GM12878 (cell line): ENCODE results near the gene EGFR. TPM values are rescaled to one million over a fixed set of nuclear protein-coding genes. Genes with fewer than 3 reads are reported as not detected.

Experiments used
- ATAC-seq: fragments of 200-7000 bp; cut with Tn5 transposase; 3 replicates; pipeline ENCODE4 v1.9.1; 2020; ENCODE audit warnings: mild to moderate bottlenecking, moderate library complexity
- BruUV-seq: library from RNA; stranded (reverse); fragments of 400-500 nt; replicated peaks from 2 replicates; lab custom pipeline; 2021; lab: Mats Ljungman, UMichigan
- CTCF ChIA-PET: fragments of 300-600 bp; sonication (Branson Sonifier 250); formaldehyde crosslinking; extraction: SDS; loops from one replicate; lab custom pipeline; 2021; ENCODE audit warnings: inconsistent platforms; lab: Yijun Ruan, JAX
- POLR2A ChIA-PET: fragments of 350-600 bp; formaldehyde crosslinking; extraction: SDS; loops from one replicate; lab custom pipeline; 2021; ENCODE audit warnings: inconsistent platforms; lab: Charles Lee
- RAD21 ChIA-PET: fragments of 300-600 bp; sonication (Branson Sonifier 250); formaldehyde crosslinking; loops from one replicate; lab custom pipeline; 2023; ENCODE audit warnings: antibody characterized with exemption; ENCODE audit not compliant: unreplicated experiment; lab: Charles Lee
- SMC1A ChIA-PET: fragments of 300-600 bp; sonication (Branson Sonifier 250); formaldehyde crosslinking; loops from one replicate; lab custom pipeline; 2023; ENCODE audit not compliant: unreplicated experiment, uncharacterized antibody; lab: Charles Lee
- DNase-seq: peaks from one replicate; pipeline ENCODE4 v3.0.0-alpha.2; 2011; ENCODE audit warnings: low read depth, low spot score
- FAIRE-seq: peaks from 3 replicates; lab custom pipeline; 2011; peaks lifted over from hg19 to GRCh38; lab: Jason Lieb, UNC
- H2AFZ ChIP-seq: 2 replicates; pipeline ENCODE4 v1.6.0; 2011; ENCODE audit warnings: low read depth, low read length, control low read depth; ENCODE audit not compliant: control insufficient read depth
- H3K27ac ChIP-seq: 2 replicates; pipeline ENCODE4 v1.5.1; 2011; ENCODE audit warnings: control low read depth; ENCODE audit not compliant: control insufficient read depth, insufficient read depth
- H3K27me3 ChIP-seq, 2 experiments: replicated peaks in 1 of 2; 2 replicates each; pipeline versions ENCODE4 v1.6.0 to v1.6.1; 2011; ENCODE audit warnings: low read length in 1 of 2; ENCODE audit not compliant: control insufficient read depth in 2 of 2, insufficient read depth in 2 of 2
- H3K36me3 ChIP-seq, 2 experiments: 2 replicates each; pipeline ENCODE4 v1.5.1; 2011; ENCODE audit warnings: low read length in 1 of 2; ENCODE audit not compliant: control insufficient read depth in 2 of 2, insufficient read depth in 2 of 2
- H3K4me1 ChIP-seq: 2 replicates; pipeline ENCODE4 v1.6.1; 2011; ENCODE audit warnings: mild to moderate bottlenecking, low read length, moderate library complexity, mixed read lengths; ENCODE audit not compliant: control insufficient read depth, insufficient read depth
- H3K4me2 ChIP-seq: 2 replicates; pipeline ENCODE4 v1.6.0; 2011; ENCODE audit warnings: control low read depth; ENCODE audit not compliant: control insufficient read depth, insufficient read depth
- H3K4me3 ChIP-seq: fragments of 200-600 bp; sonication (generic); 2 replicates; pipeline ENCODE4 v1.5.1; 2016
- H3K79me2 ChIP-seq: 2 replicates; pipeline ENCODE4 v1.6.0; 2011; ENCODE audit warnings: low read length; ENCODE audit not compliant: control insufficient read depth, insufficient read depth
- H3K9ac ChIP-seq: 2 replicates; pipeline ENCODE4 v1.8.0; 2011; ENCODE audit warnings: low read length, control low read depth, mixed read lengths; ENCODE audit not compliant: control insufficient read depth, insufficient read depth
- H3K9me3 ChIP-seq: replicated peaks from 3 replicates; pipeline ENCODE4 v1.5.1; 2011; ENCODE audit warnings: mild to moderate bottlenecking, low read length; ENCODE audit not compliant: control insufficient read depth, insufficient read depth
- H4K20me1 ChIP-seq: 2 replicates; pipeline ENCODE4 v1.6.0; 2011; ENCODE audit not compliant: control insufficient read depth, insufficient read depth
- CEBPZ ChIP-seq: fragments of 150-350 bp; IDR thresholded peaks from 2 replicates; pipeline ENCODE4 v1.6.1; 2016; ENCODE audit warnings: low read depth, low read length
- HDAC6 ChIP-seq: fragments of 200-600 bp; sonication (generic); IDR thresholded peaks from one replicate; pipeline ENCODE4 v1.8.0; 2017; ENCODE audit warnings: antibody characterized with exemption; ENCODE audit not compliant: unreplicated experiment
- NR2F1 ChIP-seq: fragments of 450-650 bp; conservative IDR thresholded peaks from 2 replicates; pipeline ENCODE4 v1.6.1; 2017; ENCODE audit warnings: mild to moderate bottlenecking
- SKIL ChIP-seq: fragments of 450-650 bp; IDR thresholded peaks from 2 replicates; pipeline ENCODE4 v1.6.1; 2017; ENCODE audit warnings: mild to moderate bottlenecking, low read depth, inconsistent platforms; ENCODE audit not compliant: poor library complexity, severe bottlenecking
- WGBS: methylation state at CpG from one replicate; pipeline ENCODE4 v1.1.6; 2016; ENCODE audit warnings: low lambda C conversion rate; ENCODE audit not compliant: insufficient replicate concordance, insufficient coverage; ENCODE audit errors: missing lambda C conversion rate; 5-methylcytosine and 5-hydroxymethylcytosine counted together
- in situ Hi-C: fragments of 300-500 bp; cut with MboI; formaldehyde crosslinking; loops from 9 replicates; pipeline ENCODE4 v1.14.3; 2018; ENCODE audit warnings: mixed read lengths
- intact Hi-C: fragments of 100-400 bp; cut with micrococcal nuclease; formaldehyde crosslinking; loops from one replicate; pipeline ENCODE4 v1.14.2; 2022; ENCODE audit not compliant: unreplicated experiment
- polyA plus RNA-seq, 11 experiments: library from polyadenylated mRNA; depleted of rRNA in 4 of 11; unstranded in 6 of 11; stranded (reverse) in 5 of 11; fragments of >200 nt; fragmentation: Nextera tagmentation in 4 of 11; fragmentation: Illumina TruSeq in 1 of 11; extraction: Ambion mirVana in 4 of 11; extraction: Trizol in 1 of 11; gene quantifications; 1 replicate in 1 of 11; 2 replicates in 10 of 11; pipeline versions ENCODE4 v1.2.1 to v1.2.3, GENCODE V29; 2011 to 2016; ENCODE audit warnings: inconsistent platforms in 2 of 11, missing spikeins in 2 of 11, low read depth in 1 of 11
- total RNA-seq, 4 experiments: library from RNA; depleted of rRNA in 3 of 4; stranded (reverse); fragments of >200 nt in 3 of 4; fragmentation: Illumina TruSeq in 1 of 4; extraction: Trizol in 1 of 4; gene quantifications; 2 replicates each; pipeline versions ENCODE4 v1.2.1 to v1.2.3, GENCODE V29; 2013 to 2021

EGFR gene
- total and polyA plus RNA-seq, 10 of the 15 experiments (the other 5 are each of a cell fraction or from before 2014, with no cell fraction given), result 0.01 to 0.31 TPM; not detected in 8

GRCh38 chr7:55211726-55212125 lies 192.9 kb downstream of the EGFR start:
- intact Hi-C loops, result no loop called here
- Histone ChIP-seq H3K27ac (no peak overlapping the region), H3K27me3 (no peaks in the 10 kb centered on the region; a peak in 2 of 4 replicates), H4K20me1 (no peaks in the 10 kb centered on the region), H3K9ac (no peak overlapping the region), H3K36me3 (no peaks in the 10 kb centered on the region), H3K4me2 (no peak overlapping the region), H3K9me3 (no peaks in the 10 kb centered on the region), H3K4me3 (no peak overlapping the region), H3K4me1 (no peaks in the 10 kb centered on the region), H2AFZ (no peak overlapping the region), H3K79me2 (no peaks in the 10 kb centered on the region)
- no peak for TF ChIP-seq HDAC6
- no peak for TF ChIP-seq SKIL
- TF ChIP-seq CEBPZ, result no peak
- TF ChIP-seq NR2F1, result no peak
- FAIRE-seq (no peak), ATAC-seq (no peak), DNase-seq (no peak)
- 7% methylated on average over 4 of the region's 4 CpGs for WGBS
- in situ Hi-C loops, result no loop called here
- SMC1A ChIA-PET, result no interaction called here
- BruUV-seq, result no TSS peak
- CTCF ChIA-PET, result no interaction called here
- POLR2A ChIA-PET, result no interaction called here
- RAD21 ChIA-PET, result no interaction called here
